OCI-LY3 (cell line): ENCODE results near the gene STRBP.

Source experiments
- H2AFZ ChIP-seq: fragments of 200-600, 300-600 bp; shearing (Covaris generic); 2 replicates; pipeline ENCODE4 v1.6.0; 2014; ENCODE audit warnings: antibody characterized with exemption, low read depth, low read length
- H3K27ac ChIP-seq: fragments of 200-600, 300-600 bp; sonication (generic); 2 replicates; pipeline ENCODE4 v1.5.1; 2014; ENCODE audit warnings: mild to moderate bottlenecking, low read length, moderate library complexity, mixed read lengths
- H3K27me3 ChIP-seq: fragments of 200-600, 300-600 bp; sonication (generic); 2 replicates; pipeline ENCODE4 v1.6.1; 2014; ENCODE audit warnings: low read depth, low read length, mixed read lengths
- H3K36me3 ChIP-seq: fragments of 200-600, 300-600 bp; sonication (generic); replicated peaks from 2 replicates; pipeline ENCODE3; 2014; ENCODE audit warnings: low read depth, low read length, mixed read lengths
- H3K4me1 ChIP-seq: fragments of 300-600, 200-600 bp; sonication (generic); 2 replicates; pipeline ENCODE4 v1.6.1; 2014; ENCODE audit warnings: low read length, mixed read lengths
- H3K4me2 ChIP-seq: fragments of 200-600, 300-600 bp; sonication (generic); 2 replicates; pipeline ENCODE4 v1.6.1; 2014; ENCODE audit warnings: low read length, mixed read lengths
- H3K4me3 ChIP-seq: fragments of 300-600, 200-600 bp; sonication (generic); 2 replicates; pipeline ENCODE4 v1.5.1; 2014; ENCODE audit warnings: antibody characterized with exemption, mild to moderate bottlenecking, low read length, moderate library complexity
- H3K79me2 ChIP-seq: fragments of 300-600, 200-600 bp; shearing (Covaris generic); 2 replicates; pipeline ENCODE4 v1.6.1; 2014; ENCODE audit warnings: mild to moderate bottlenecking, low read length, mixed read lengths
- H3K9ac ChIP-seq: fragments of 300-600, 200-600 bp; shearing (Covaris generic); 2 replicates; pipeline ENCODE4 v1.6.0; 2014; ENCODE audit warnings: mild to moderate bottlenecking, low read length, moderate library complexity
- H3K9me3 ChIP-seq: fragments of 200-600, 300-600 bp; shearing (Covaris generic); 2 replicates; pipeline ENCODE4 v1.6.1; 2014; ENCODE audit warnings: low read length, mixed read lengths; ENCODE audit not compliant: insufficient read depth
- H4K20me1 ChIP-seq: fragments of 200-600, 300-600 bp; sonication (generic); 2 replicates; pipeline ENCODE4 v1.6.1; 2016; ENCODE audit warnings: low read length, mixed read lengths; ENCODE audit not compliant: insufficient read depth
- CTCF ChIP-seq: fragments of 200-600, 300-600 bp; sonication (generic); IDR thresholded peaks from 2 replicates; pipeline ENCODE4 v1.5.1; 2014; ENCODE audit warnings: antibody characterized with exemption, low read length, low read depth
- EZH2phosphoT487 ChIP-seq: fragments of 200-600 bp; shearing (Covaris generic); IDR thresholded peaks from 2 replicates; pipeline ENCODE4 v1.6.1; 2018; ENCODE audit warnings: antibody characterized with exemption, mixed run types, low read depth

Gene STRBP

GRCh38 chr9:123268465-123269259, at the start of gene STRBP:
Gene STRBP, minus strand, starts transcription at chr9:123268586. Its CDS starts 84,452 bp downstream, at chr9:123184134.
- H3K36me3 ChIP-seq = no peaks in the 10 kb centered on the region
- H3K79me2 ChIP-seq = peaks cover 40% of the 10 kb centered on the region
- TF ChIP-seq CTCF (no peak), EZH2phosphoT487 (no peak)
- H3K4me3 ChIP-seq = peak within 1 kb of the TSS; percentile 87
- peak within 1 kb of the TSS; percentile 96 for H2AFZ ChIP-seq
- peak within 1 kb of the TSS; percentile 98 for H3K4me2 ChIP-seq
- no peaks in the 10 kb centered on the region for H3K9me3 ChIP-seq
- peaks cover 16% of the 10 kb centered on the region; the same call in 1 of the 2 replicates for H4K20me1 ChIP-seq
- peak within 1 kb of the TSS; percentile 89 for H3K9ac ChIP-seq
- H3K27me3 ChIP-seq = no peaks in the 10 kb centered on the region
- no peak within 1 kb of the TSS for H3K27ac ChIP-seq
- H3K4me1 ChIP-seq = peaks cover 16% of the 10 kb centered on the region

- no peak overlapping the region for H3K27ac ChIP-seq
- no peak for TF ChIP-seq EZH2phosphoT487
- TF ChIP-seq CTCF = no peak
Measured at GRCh38 chr9:123316053-123316718, 47.8 kb upstream of the STRBP start.

GRCh38 chr9:123315635-123316034, 47.2 kb upstream of the STRBP start:
- H3K9ac ChIP-seq = no peak overlapping the region
- no peak for TF ChIP-seq CTCF
- TF ChIP-seq EZH2phosphoT487 = no peak
- peaks cover 29% of the 10 kb centered on the region for H3K4me1 ChIP-seq
- H3K79me2 ChIP-seq = no peaks in the 10 kb centered on the region
- no peaks in the 10 kb centered on the region for H3K36me3 ChIP-seq
- H3K4me2 ChIP-seq = no peak overlapping the region
- no peaks in the 10 kb centered on the region for H4K20me1 ChIP-seq
- H3K27ac ChIP-seq = no peak overlapping the region
- H3K4me3 ChIP-seq = no peak overlapping the region
- peaks cover 25% of the 10 kb centered on the region for H3K27me3 ChIP-seq
- no peak overlapping the region for H2AFZ ChIP-seq
- H3K9me3 ChIP-seq = no peaks in the 10 kb centered on the region

More at GRCh38 chr9:123316053-123316718, 47.8 kb upstream of the STRBP start:
- no peaks in the 10 kb centered on the region for H4K20me1 ChIP-seq
- peaks cover 29% of the 10 kb centered on the region for H3K4me1 ChIP-seq
- no peak overlapping the region for H3K9ac ChIP-seq
- no peaks in the 10 kb centered on the region for H3K36me3 ChIP-seq
- H3K27me3 ChIP-seq = peaks cover 22% of the 10 kb centered on the region
- no peak overlapping the region for H2AFZ ChIP-seq
- H3K4me3 ChIP-seq = no peak overlapping the region
- no peaks in the 10 kb centered on the region for H3K9me3 ChIP-seq
- peak overlapping the region; percentile 4; the same call in 1 of the 2 replicates for H3K4me2 ChIP-seq
- H3K79me2 ChIP-seq = no peaks in the 10 kb centered on the region

GRCh38 chr9:123314617-123315016, 46.2 kb upstream of the STRBP start:
- Histone ChIP-seq H2AFZ (no peak overlapping the region), H3K9me3 (no peaks in the 10 kb centered on the region), H3K36me3 (no peaks in the 10 kb centered on the region), H3K27me3 (peaks cover 26% of the 10 kb centered on the region), H3K79me2 (no peaks in the 10 kb centered on the region), H3K27ac (no peak overlapping the region), H3K9ac (no peak overlapping the region), H4K20me1 (no peaks in the 10 kb centered on the region), H3K4me1 (peaks cover 29% of the 10 kb centered on the region), H3K4me3 (no peak overlapping the region), H3K4me2 (no peak overlapping the region)
- TF ChIP-seq EZH2phosphoT487 (no peak), CTCF (no peak)
